GM21825 (cell line): ENCODE measurements around the gene CCDC187.

Experiments used
- ATAC-seq: cut with Tn5 transposase; IDR thresholded peaks from one replicate; pipeline ENCODE4 v1.9.1; 2021; ENCODE audit warnings: mild to moderate bottlenecking, moderate library complexity; ENCODE audit not compliant: unreplicated experiment

Gene CCDC187

GRCh38 chr9:136313111-136314055 is 9.5 kb upstream of the CCDC187 start:
- ATAC-seq = no peak

- no peak for ATAC-seq
These were observed 8.5 kb upstream of the CCDC187 start for GRCh38 chr9:136312436-136312835.

- no peak for ATAC-seq
These were observed 8.1 kb upstream of the CCDC187 start for GRCh38 chr9:136312009-136312375.

- ATAC-seq = no peak
These were observed 7.4 kb upstream of the CCDC187 start for GRCh38 chr9:136311051-136312008.

- no peak for ATAC-seq
These were observed 6.6 kb upstream of the CCDC187 start for GRCh38 chr9:136310273-136311030.

- ATAC-seq = no peak
These were observed 5.9 kb upstream of the CCDC187 start for GRCh38 chr9:136309806-136310220.

GRCh38 chr9:136309101-136309801 is 5.4 kb upstream of the CCDC187 start:
- no peak for ATAC-seq

- no peak for ATAC-seq
These were observed 4.8 kb upstream of the CCDC187 start for GRCh38 chr9:136308702-136309053.

- ATAC-seq = no peak
These were observed 4.3 kb upstream of the CCDC187 start for GRCh38 chr9:136308006-136308701.

- no peak for ATAC-seq
These were observed 3.4 kb upstream of the CCDC187 start for GRCh38 chr9:136307215-136307750.

GRCh38 chr9:136306211-136307208 is 2.6 kb upstream of the CCDC187 start:
- ATAC-seq = no peak

- no peak for ATAC-seq
These were observed 1.9 kb upstream of the CCDC187 start for GRCh38 chr9:136305804-136306203.

GRCh38 chr9:136304981-136305380 is 1.1 kb upstream of the CCDC187 start:
- ATAC-seq = no peak

GRCh38 chr9:136304456-136304855 is 562 bp upstream of the CCDC187 start:
- ATAC-seq = no peak

- ATAC-seq = no peak
These were observed 649 bp downstream of the CCDC187 start for GRCh38 chr9:136303066-136303824.

GRCh38 chr9:136302527-136302926 is 1.4 kb downstream of the CCDC187 start:
- ATAC-seq = no peak

GRCh38 chr9:136300866-136301265 is 3.0 kb downstream of the CCDC187 start:
- no peak for ATAC-seq
